ENCODE data around the gene NBPF1.
"Not testable (repeated sequence)": the region's sequence is repeated elsewhere in the genome, so short reads cannot be mapped to it uniquely, and the experiment has no call there.

The NBPF1 gene

GRCh38 chr1:16628361-16629111 is 15.2 kb upstream of the NBPF1 start:
- Histone ChIP-seq H3K4me3 (ENCODE audit: low read depth in 1 of 2, low read length in 1 of 2) (no peak overlapping the region), H3K9me3 (no peaks in the 10 kb centered on the region), H3K27ac (no peak overlapping the region), H3K4me1 (ENCODE audit: control insufficient read depth in 1 of 2, insufficient read depth in 1 of 2, low read depth in 1 of 2, low read length in 1 of 2) (no peaks in the 10 kb centered on the region), H3K36me3 (peaks cover 98% of the 10 kb centered on the region), H3K27me3 (no peaks in the 10 kb centered on the region)
- no peak for TF ChIP-seq CTCF (IDR thresholded peaks at IDR 0.05)

- not testable (repeated sequence) for H3K4me3 ChIP-seq (ENCODE audit: low read depth in 1 of 2, low read length in 1 of 2); H3K9me3 ChIP-seq; H3K4me1 ChIP-seq (ENCODE audit: control insufficient read depth in 1 of 2, insufficient read depth in 1 of 2, low read depth in 1 of 2, low read length in 1 of 2); H3K27ac ChIP-seq; H3K27me3 ChIP-seq
- H3K36me3 ChIP-seq, result peaks cover 98% of the 10 kb centered on the region
These were observed 13.1 kb upstream of the NBPF1 start for GRCh38 chr1:16626409-16626983.

GRCh38 chr1:16625497-16626408 is 12.4 kb upstream of the NBPF1 start:
- Histone ChIP-seq H3K36me3 (peaks cover 91% of the 10 kb centered on the region), H3K9me3 (no peaks in the 10 kb centered on the region), H3K27me3 (no peaks in the 10 kb centered on the region), H3K4me1 (ENCODE audit: control insufficient read depth in 1 of 2, insufficient read depth in 1 of 2, low read depth in 1 of 2, low read length in 1 of 2) (no peaks in the 10 kb centered on the region), H3K4me3 (ENCODE audit: low read depth in 1 of 2, low read length in 1 of 2) (no peak overlapping the region), H3K27ac (no peak overlapping the region)
- no peak for TF ChIP-seq CTCF (IDR thresholded peaks at IDR 0.05)

GRCh38 chr1:16623812-16624719 is 10.7 kb upstream of the NBPF1 start:
- H3K36me3 ChIP-seq, result peaks cover 84% of the 10 kb centered on the region
- H3K27me3 ChIP-seq; H3K4me1 ChIP-seq (ENCODE audit: control insufficient read depth in 1 of 2, insufficient read depth in 1 of 2, low read depth in 1 of 2, low read length in 1 of 2); H3K4me3 ChIP-seq (ENCODE audit: low read depth in 1 of 2, low read length in 1 of 2); H3K27ac ChIP-seq; H3K9me3 ChIP-seq: not testable (repeated sequence)

GRCh38 chr1:16623337-16623736 is 10.0 kb upstream of the NBPF1 start:
- H3K27me3 ChIP-seq; H3K4me1 ChIP-seq (ENCODE audit: control insufficient read depth in 1 of 2, insufficient read depth in 1 of 2, low read depth in 1 of 2, low read length in 1 of 2); H3K9me3 ChIP-seq; H3K27ac ChIP-seq; H3K4me3 ChIP-seq (ENCODE audit: low read depth in 1 of 2, low read length in 1 of 2): not testable (repeated sequence)
- peaks cover 83% of the 10 kb centered on the region for H3K36me3 ChIP-seq

GRCh38 chr1:16621681-16622315 is 8.4 kb upstream of the NBPF1 start:
- not testable (repeated sequence) for H3K27ac ChIP-seq; H3K4me3 ChIP-seq (ENCODE audit: low read depth in 1 of 2, low read length in 1 of 2); H3K4me1 ChIP-seq (ENCODE audit: control insufficient read depth in 1 of 2, insufficient read depth in 1 of 2, low read depth in 1 of 2, low read length in 1 of 2); H3K9me3 ChIP-seq; H3K27me3 ChIP-seq
- H3K36me3 ChIP-seq, result peaks cover 81% of the 10 kb centered on the region

- Histone ChIP-seq H3K4me1 (ENCODE audit: control insufficient read depth in 1 of 2, insufficient read depth in 1 of 2, low read depth in 1 of 2, low read length in 1 of 2) (no peaks in the 10 kb centered on the region), H3K36me3 (peaks cover 76% of the 10 kb centered on the region), H3K9me3 (no peaks in the 10 kb centered on the region), H3K4me3 (ENCODE audit: low read depth in 1 of 2, low read length in 1 of 2) (no peak overlapping the region), H3K27me3 (no peaks in the 10 kb centered on the region), H3K27ac (no peak overlapping the region)
- no peak for TF ChIP-seq CTCF (IDR thresholded peaks at IDR 0.05)
These were observed 7.9 kb upstream of the NBPF1 start for GRCh38 chr1:16621300-16621658.

- H3K9me3 ChIP-seq; H3K27ac ChIP-seq; H3K4me3 ChIP-seq (ENCODE audit: low read depth in 1 of 2, low read length in 1 of 2); H3K27me3 ChIP-seq; H3K4me1 ChIP-seq (ENCODE audit: control insufficient read depth in 1 of 2, insufficient read depth in 1 of 2, low read depth in 1 of 2, low read length in 1 of 2): not testable (repeated sequence)
- H3K36me3 ChIP-seq, result peaks cover 63% of the 10 kb centered on the region
These were observed 6.6 kb upstream of the NBPF1 start for GRCh38 chr1:16619803-16620501.

All from neutrophil (primary cell).